K562 (cell line): ENCODE data around the gene IQCC. TPM values are rescaled to one million over a fixed set of nuclear protein-coding genes. Genes with fewer than 3 reads are reported as not detected.

Experiments
- CBX1 ChIP-seq: sonication (generic); IDR thresholded peaks from 2 replicates; pipeline ENCODE4 v1.6.1; 2016; ENCODE audit warnings: antibody characterized with exemption, low read depth, mild to moderate bottlenecking
- CBX5 ChIP-seq: IDR thresholded peaks from 2 replicates; pipeline ENCODE4 v1.6.1; 2014; ENCODE audit warnings: low read depth, borderline replicate concordance
- DIDO1 ChIP-seq: fragments of 450-650 bp; IDR thresholded peaks from 2 replicates; pipeline ENCODE4 v1.6.1; 2016; ENCODE audit warnings: low read depth, missing biosample characterization, missing genetic modification characterization
- DMBX1 ChIP-seq: fragments of 250-450 bp; sonication (Bioruptor Pico); IDR thresholded peaks from 2 replicates; pipeline ENCODE4 v1.8.0; 2022; ENCODE audit warnings: inconsistent platforms, mild to moderate bottlenecking, moderate library complexity, borderline replicate concordance
- JUND ChIP-seq, 2 experiments: IDR thresholded peaks; 2 replicates in 1 of 2; 3 replicates in 1 of 2; pipeline ENCODE4 v1.6.1; 2011; ENCODE audit warnings: borderline replicate concordance in 2 of 2, low read depth in 2 of 2, low read length in 2 of 2, improper control_type of control experiment in 1 of 2, missing biosample characterization in 1 of 2, missing genetic modification characterization in 1 of 2, missing genetic modification reagents in 1 of 2
- KDM4B ChIP-seq, 2 experiments: fragments of 450-650 bp in 1 of 2; sonication (generic) in 1 of 2; IDR thresholded peaks; 2 replicates each; pipeline ENCODE4 v1.6.1; 2016 to 2017; ENCODE audit warnings: borderline replicate concordance in 2 of 2, antibody characterized with exemption in 1 of 2, low read depth in 1 of 2, mild to moderate bottlenecking in 1 of 2
- KDM5B ChIP-seq: fragments of 200-600 bp; sonication (generic); IDR thresholded peaks from 2 replicates; pipeline ENCODE4 v1.6.1; 2012; ENCODE audit warnings: low read depth, mild to moderate bottlenecking, moderate library complexity, low read length, control low read depth, inconsistent platforms; ENCODE audit not compliant: insufficient replicate concordance
- L3MBTL2 ChIP-seq: fragments of 450-650 bp; IDR thresholded peaks from 2 replicates; pipeline ENCODE4 v1.6.1; 2016; ENCODE audit warnings: mild to moderate bottlenecking, moderate library complexity
- MCM2 ChIP-seq: fragments of 450-650 bp; IDR thresholded peaks from 2 replicates; pipeline ENCODE4 v1.6.1; 2017; ENCODE audit warnings: low read depth, mild to moderate bottlenecking
- MCM5 ChIP-seq: fragments of 450-650 bp; IDR thresholded peaks from 2 replicates; pipeline ENCODE4 v1.6.1; 2016; ENCODE audit warnings: low read depth
- PHF20 ChIP-seq: fragments of 450-650 bp; IDR thresholded peaks from 2 replicates; pipeline ENCODE4 v1.6.1; 2018; ENCODE audit not compliant: partially characterized antibody
- PML ChIP-seq: IDR thresholded peaks from 2 replicates; pipeline ENCODE4 v1.6.1; 2012; ENCODE audit warnings: low read length, inconsistent platforms
- POU5F1 ChIP-seq: fragments of 150-350 bp; IDR thresholded peaks from 2 replicates; pipeline ENCODE4 v1.6.1; 2014; ENCODE audit warnings: borderline replicate concordance, low read length, low read depth, mild to moderate bottlenecking; ENCODE audit not compliant: partially characterized antibody
- PTRF ChIP-seq: fragments of 450-650 bp; IDR thresholded peaks from 2 replicates; pipeline ENCODE4 v1.6.1; 2016; ENCODE audit warnings: mild to moderate bottlenecking, missing genetic modification characterization, missing compliant biosample characterization
- RBM14 ChIP-seq: fragments of 200-400 bp; formaldehyde crosslinking; IDR thresholded peaks from 2 replicates; pipeline ENCODE4 v1.6.1; 2018; ENCODE audit warnings: low read depth, mild to moderate bottlenecking, low read length, moderate library complexity, borderline replicate concordance; ENCODE audit not compliant: insufficient read depth
- RBM22 ChIP-seq: fragments of 200-400 bp; formaldehyde crosslinking; IDR thresholded peaks from 2 replicates; pipeline ENCODE4 v1.6.1; 2018; ENCODE audit warnings: low read length, low read depth; ENCODE audit not compliant: poor library complexity, severe bottlenecking
- RHOXF2B ChIP-seq: fragments of 250-450 bp; sonication (Bioruptor Pico); conservative IDR thresholded peaks from 2 replicates; pipeline ENCODE4 v1.5.1; 2021
- SMAD1 ChIP-seq: fragments of 150-350 bp; IDR thresholded peaks from 2 replicates; pipeline ENCODE4 v1.6.1; 2014; ENCODE audit warnings: low read length, low read depth; ENCODE audit not compliant: partially characterized antibody
- SNAPC5 ChIP-seq: fragments of 250-450 bp; sonication (Bioruptor Pico); IDR thresholded peaks from 2 replicates; pipeline ENCODE4 v1.8.0; 2021; ENCODE audit warnings: moderate library complexity, mild to moderate bottlenecking, inconsistent platforms
- STAT5A ChIP-seq: IDR thresholded peaks from 2 replicates; pipeline ENCODE4 v1.6.1; 2012; ENCODE audit warnings: low read length, inconsistent platforms, borderline replicate concordance
- ZBTB43 ChIP-seq: sonication (generic); formaldehyde crosslinking; IDR thresholded peaks from 2 replicates; pipeline ENCODE4 v1.8.0; 2023; ENCODE audit warnings: mild to moderate bottlenecking, missing genetic modification reagents
- ZC3H4 ChIP-seq: sonication (generic); formaldehyde crosslinking; IDR thresholded peaks from 2 replicates; pipeline ENCODE4 v1.9.0; 2021; ENCODE audit warnings: missing genetic modification reagents, borderline replicate concordance
- ZNF316 ChIP-seq: fragments of 450-650 bp; IDR thresholded peaks from 2 replicates; pipeline ENCODE4 v1.6.1; 2016
- polyA plus RNA-seq, 8 experiments: library from polyadenylated mRNA; depleted of rRNA in 4 of 8; stranded (reverse) in 5 of 8; unstranded in 3 of 8; fragments of >200 nt; fragmentation: Nextera tagmentation in 2 of 8; fragmentation: Illumina TruSeq in 1 of 8; extraction: Ambion mirVana in 2 of 8; extraction: Trizol in 1 of 8; gene quantifications; 2 replicates each; pipeline versions ENCODE4 v1.2.1 to v1.2.3, GENCODE V29; 2011 to 2014; ENCODE audit warnings: inconsistent platforms in 1 of 8, missing spikeins in 1 of 8
- total RNA-seq, 7 experiments: library from RNA; depleted of rRNA in 6 of 7; stranded (reverse); fragments of >200 nt in 6 of 7; fragmentation: Illumina TruSeq in 2 of 7; extraction: Trizol in 2 of 7; gene quantifications; 2 replicates each; pipeline versions ENCODE4 v1.2.1 to v1.2.3, GENCODE V29; 2011 to 2021; ENCODE audit warnings: low replicate concordance in 1 of 7
- TF ChIP-seq, protein P1 (sequence below): fragments of 450-650 bp; IDR thresholded peaks from 2 replicates; pipeline ENCODE4 v1.6.1; 2016; ENCODE audit warnings: mild to moderate bottlenecking

Gene IQCC
- total and polyA plus RNA-seq, 9 of the 15 experiments (the other 6 are each of a cell fraction or from before 2014, with no cell fraction given) = 8.1 to 16.5 (median 10.7) TPM

GRCh38 chr1:32179443-32180185, 25.9 kb upstream of the IQCC start, which contains the start of gene TXLNA (continued):
- peak; percentile 84 for TF ChIP-seq KDM5B
- TF ChIP-seq PHF20 = peak; percentile 46
- no peak; the same call in none of the 2 replicates for TF ChIP-seq DMBX1 (CRISPR knock-in tag)
- no peak for TF ChIP-seq RHOXF2B (CRISPR knock-in tag)
- peak; percentile 41 for TF ChIP-seq PML
- TF ChIP-seq DIDO1 (tag) = no peak
- TF ChIP-seq L3MBTL2 = peak; percentile 100
- TF ChIP-seq SMAD1 = peak; percentile 24
- TF ChIP-seq SNAPC5 = no peak
- no peak for TF ChIP-seq ZBTB43 (CRISPR knock-in tag)
- TF ChIP-seq MCM5 = no peak
- no peak for TF ChIP-seq PTRF (tag)
- TF ChIP-seq CBX5 = no peak
- no peak for TF ChIP-seq ZNF316
- no peak for TF ChIP-seq ZC3H4
- TF ChIP-seq MCM2 = no peak
- no peak for TF ChIP-seq STAT5A
- no peak; the same call in 1 of the 2 replicates for TF ChIP-seq JUND (IDR thresholded peaks at IDR 0.05; ENCODE audit: borderline replicate concordance, low read depth, low read length)
- no peak; the same call in 2 of the 3 replicates for TF ChIP-seq JUND (tag; IDR thresholded peaks at IDR 0.05; ENCODE audit: borderline replicate concordance, low read depth, low read length)
- TF ChIP-seq POU5F1 = no peak
- TF ChIP-seq CBX1 = peak; percentile 96; the same call in 1 of the 2 replicates
- TF ChIP-seq, protein P1, sequence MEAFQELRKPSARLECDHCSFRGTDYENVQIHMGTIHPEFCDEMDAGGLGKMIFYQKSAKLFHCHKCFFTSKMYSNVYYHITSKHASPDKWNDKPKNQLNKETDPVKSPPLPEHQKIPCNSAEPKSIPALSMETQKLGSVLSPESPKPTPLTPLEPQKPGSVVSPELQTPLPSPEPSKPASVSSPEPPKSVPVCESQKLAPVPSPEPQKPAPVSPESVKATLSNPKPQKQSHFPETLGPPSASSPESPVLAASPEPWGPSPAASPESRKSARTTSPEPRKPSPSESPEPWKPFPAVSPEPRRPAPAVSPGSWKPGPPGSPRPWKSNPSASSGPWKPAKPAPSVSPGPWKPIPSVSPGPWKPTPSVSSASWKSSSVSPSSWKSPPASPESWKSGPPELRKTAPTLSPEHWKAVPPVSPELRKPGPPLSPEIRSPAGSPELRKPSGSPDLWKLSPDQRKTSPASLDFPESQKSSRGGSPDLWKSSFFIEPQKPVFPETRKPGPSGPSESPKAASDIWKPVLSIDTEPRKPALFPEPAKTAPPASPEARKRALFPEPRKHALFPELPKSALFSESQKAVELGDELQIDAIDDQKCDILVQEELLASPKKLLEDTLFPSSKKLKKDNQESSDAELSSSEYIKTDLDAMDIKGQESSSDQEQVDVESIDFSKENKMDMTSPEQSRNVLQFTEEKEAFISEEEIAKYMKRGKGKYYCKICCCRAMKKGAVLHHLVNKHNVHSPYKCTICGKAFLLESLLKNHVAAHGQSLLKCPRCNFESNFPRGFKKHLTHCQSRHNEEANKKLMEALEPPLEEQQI = no peak
- TF ChIP-seq RBM14 = no peak
- peak in 1 of 2 experiments; percentile 44; a peak in 1 of 4 replicates for TF ChIP-seq KDM4B (IDR thresholded peaks at IDR 0.05; ENCODE audit: borderline replicate concordance in 2 of 2, low read depth in 1 of 2)
- peak; percentile 92 for TF ChIP-seq RBM22
